CD4-positive, alpha-beta T cell (primary cell): ENCODE measurements around the gene SAMD8. TPM values are rescaled to one million over a fixed set of nuclear protein-coding genes. Genes with fewer than 3 reads are reported as not detected.
"Not testable (repeated sequence)": the region's sequence is repeated elsewhere in the genome, so short reads cannot be mapped to it uniquely, and the experiment has no call there.

Source experiments
- ATAC-seq: fragments of 200-7000 bp; cut with Tn5 transposase; one replicate; pipeline ENCODE4 v1.10.0; 2022; ENCODE audit warnings: mild to moderate bottlenecking; ENCODE audit not compliant: poor library complexity
- CTCF ChIA-PET: fragments of 350-600 bp; sonication (Branson Sonifier 250); formaldehyde crosslinking; loops from one replicate; lab custom pipeline; 2021; ENCODE audit warnings: antibody characterized with exemption, inconsistent platforms; lab: Charles Lee
- POLR2A ChIA-PET: fragments of 350-600 bp; sonication (Branson Sonifier 250); formaldehyde crosslinking; loops from one replicate; lab custom pipeline; 2021; ENCODE audit warnings: antibody characterized with exemption, inconsistent platforms; lab: Charles Lee
- DNase-seq, 14 experiments: peaks; one replicate each; pipeline ENCODE4 v3.0.0-alpha.2; 2013 to 2020; ENCODE audit warnings: mixed read lengths in 2 of 14
- H3K27ac ChIP-seq, 2 donors: one replicate each; pipeline versions ENCODE4 v1.5.1 to v1.7.0; 2013; ENCODE audit warnings: low read length in 2 of 2, low read depth in 1 of 2, mild to moderate bottlenecking in 1 of 2
- H3K27me3 ChIP-seq, 2 experiments: 1 replicate in 1 of 2; 2 replicates in 1 of 2; pipeline versions ENCODE4 v1.6.1 to v1.7.0; 2013; ENCODE audit warnings: low read length in 2 of 2, control low read depth in 1 of 2, mild to moderate bottlenecking in 1 of 2, moderate library complexity in 1 of 2; ENCODE audit not compliant: insufficient read depth in 2 of 2, control insufficient read depth in 1 of 2
- H3K36me3 ChIP-seq: one replicate; pipeline ENCODE4 v1.6.1; 2013; ENCODE audit warnings: low read length, control low read depth; ENCODE audit not compliant: insufficient read depth
- H3K4me1 ChIP-seq: one replicate; pipeline ENCODE4 v1.6.1; 2013; ENCODE audit warnings: low read length, control low read depth; ENCODE audit not compliant: insufficient read depth
- H3K4me3 ChIP-seq: one replicate; pipeline ENCODE4 v1.5.1; 2013; ENCODE audit warnings: mild to moderate bottlenecking, low read length, moderate library complexity
- H3K9me3 ChIP-seq, 2 experiments: 1 replicate in 1 of 2; 2 replicates in 1 of 2; pipeline versions ENCODE4 v1.6.1 to v1.7.0; 2013; ENCODE audit warnings: low read length in 2 of 2, mild to moderate bottlenecking in 2 of 2, control low read depth in 1 of 2, moderate library complexity in 1 of 2; ENCODE audit not compliant: control insufficient read depth in 1 of 2, insufficient read depth in 1 of 2
- H3K27ac Mint-ChIP-seq: one replicate; pipeline ENCODE4 v1.8.0; 2020; ENCODE audit warnings: mixed read lengths
- H3K27me3 Mint-ChIP-seq: one replicate; pipeline ENCODE4 v1.8.0; 2021; ENCODE audit warnings: mixed read lengths
- H3K36me3 Mint-ChIP-seq: one replicate; pipeline ENCODE4 v1.8.0; 2021; ENCODE audit warnings: low read depth, mixed read lengths
- H3K4me1 Mint-ChIP-seq: one replicate; pipeline ENCODE4 v1.8.0; 2021; ENCODE audit warnings: low read depth, mixed read lengths
- H3K4me3 Mint-ChIP-seq: one replicate; pipeline ENCODE4 v1.8.0; 2020; ENCODE audit warnings: mild to moderate bottlenecking, mixed read lengths
- H3K9me3 Mint-ChIP-seq: one replicate; pipeline ENCODE4 v1.8.0; 2020; ENCODE audit warnings: mixed read lengths
- intact Hi-C, 2 experiments: fragments of 100-400 bp; cut with DNase I in 1 of 2; cut with micrococcal nuclease in 1 of 2; formaldehyde crosslinking; loops; one replicate each; pipeline versions ENCODE4 v1.15.1 to v1.9.0; 2023 to 2025; cut with DNase I, micrococcal nuclease
- total RNA-seq, 174 experiments: library from RNA in 2 of 174; stranded (reverse) in 2 of 174; gene quantifications; one replicate each; pipeline ENCODE4 v1.2.3 and lab custom pipeline; 2021 to 2026
- TF ChIP-seq, protein P1 (sequence below): fragments of 200-600 bp; IDR thresholded peaks from one replicate; pipeline ENCODE4 v1.8.0; 2022; ENCODE audit warnings: antibody characterized with exemption, mild to moderate bottlenecking

The SAMD8 gene
- total RNA-seq, 2 experiments from 2014 or later, result 34.1 to 37.4 TPM

DNA sequence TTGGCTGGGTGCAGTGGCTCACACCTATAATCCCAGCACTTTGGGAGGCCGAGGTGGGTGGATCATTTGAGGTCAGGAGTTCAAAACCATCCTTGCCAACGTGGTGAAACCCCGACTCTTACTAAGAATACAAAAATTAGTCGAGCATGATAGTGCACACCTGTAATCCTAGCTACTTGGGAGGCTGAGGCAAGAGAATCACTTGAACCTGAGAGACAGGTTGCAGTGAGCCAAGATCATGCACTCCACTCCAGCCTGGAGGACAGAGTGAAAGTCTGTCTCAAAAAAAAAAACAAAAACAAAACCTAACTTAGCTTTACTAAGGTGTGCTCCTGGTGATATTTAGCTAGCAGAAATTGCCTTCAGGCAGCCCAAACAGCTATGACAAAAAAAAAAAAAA is 74.9 kb downstream of the SAMD8 start:
- Mint-ChIP-seq H3K9me3 (no peaks in the 10 kb centered on the region), H3K27me3 (no peaks in the 10 kb centered on the region), H3K4me3 (no peak overlapping the region), H3K4me1 (peaks cover 8% of the 10 kb centered on the region), H3K27ac (peak overlapping the region; percentile 66), H3K36me3 (no peaks in the 10 kb centered on the region)
- no peak for DNase-seq
- TF ChIP-seq, protein P1, sequence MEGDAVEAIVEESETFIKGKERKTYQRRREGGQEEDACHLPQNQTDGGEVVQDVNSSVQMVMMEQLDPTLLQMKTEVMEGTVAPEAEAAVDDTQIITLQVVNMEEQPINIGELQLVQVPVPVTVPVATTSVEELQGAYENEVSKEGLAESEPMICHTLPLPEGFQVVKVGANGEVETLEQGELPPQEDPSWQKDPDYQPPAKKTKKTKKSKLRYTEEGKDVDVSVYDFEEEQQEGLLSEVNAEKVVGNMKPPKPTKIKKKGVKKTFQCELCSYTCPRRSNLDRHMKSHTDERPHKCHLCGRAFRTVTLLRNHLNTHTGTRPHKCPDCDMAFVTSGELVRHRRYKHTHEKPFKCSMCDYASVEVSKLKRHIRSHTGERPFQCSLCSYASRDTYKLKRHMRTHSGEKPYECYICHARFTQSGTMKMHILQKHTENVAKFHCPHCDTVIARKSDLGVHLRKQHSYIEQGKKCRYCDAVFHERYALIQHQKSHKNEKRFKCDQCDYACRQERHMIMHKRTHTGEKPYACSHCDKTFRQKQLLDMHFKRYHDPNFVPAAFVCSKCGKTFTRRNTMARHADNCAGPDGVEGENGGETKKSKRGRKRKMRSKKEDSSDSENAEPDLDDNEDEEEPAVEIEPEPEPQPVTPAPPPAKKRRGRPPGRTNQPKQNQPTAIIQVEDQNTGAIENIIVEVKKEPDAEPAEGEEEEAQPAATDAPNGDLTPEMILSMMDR, result no peak
- Histone ChIP-seq H3K27me3 (no peaks in the 10 kb centered on the region), H3K4me1 (peaks cover 7% of the 10 kb centered on the region), H3K9me3 (no peaks in the 10 kb centered on the region), H3K27ac (no peak overlapping the region), H3K36me3 (no peaks in the 10 kb centered on the region), H3K4me3 (no peak overlapping the region)
- intact Hi-C loops, result loop anchor here in 1 of 2 experiments (5.0 kb wide), 1 partner anchor 74 kb away; the partner anchor contains the start of gene SAMD8
- POLR2A ChIA-PET, result interaction anchor here (4.0 to 4.6 kb wide), 2 partner anchors 24 to 47 kb away, joined by 51 to 71 read pairs; partner anchors contain the start of genes COMTD1 and VDAC2
- ATAC-seq, result no peak
- CTCF ChIA-PET, result interaction anchor here (2.8 to 5.6 kb wide), 2 partner anchors 45 to 49 kb away, joined by 39 to 105 read pairs; partner anchors contain the start of gene COMTD1

DNA sequence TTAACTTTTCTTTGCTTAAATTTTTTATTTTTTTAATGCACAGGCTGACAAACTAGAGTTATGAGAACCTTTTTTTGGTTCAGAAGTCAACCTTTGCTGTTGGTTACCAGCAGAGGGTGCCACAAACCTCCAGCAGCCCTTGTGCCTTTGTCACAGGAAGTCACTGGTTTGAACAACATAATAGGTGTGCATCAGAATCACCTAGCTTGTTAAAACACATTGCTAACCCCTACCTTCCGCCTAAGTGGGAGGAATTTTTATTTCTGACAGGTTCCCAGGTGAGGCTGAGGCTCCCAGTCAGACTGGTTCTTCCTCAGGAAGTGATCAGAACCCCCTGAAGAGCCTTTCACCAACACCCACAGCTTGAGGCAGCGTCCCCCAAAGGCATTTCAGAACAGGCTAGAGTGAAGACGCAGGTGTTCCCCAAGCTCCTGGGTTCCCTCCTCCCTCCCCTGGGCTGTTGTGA is 76.5 kb downstream of the SAMD8 start:
- no peaks in the 10 kb centered on the region for H3K9me3 ChIP-seq
- CTCF ChIA-PET, result interaction anchor here (0.6 to 5.6 kb wide), 16 partner anchors 9 to 73 kb away, joined by 3 to 105 read pairs (median 5); partner anchors contain the start of genes COMTD1 and VDAC2
- no peak overlapping the region for H3K4me3 Mint-ChIP-seq

DNA sequence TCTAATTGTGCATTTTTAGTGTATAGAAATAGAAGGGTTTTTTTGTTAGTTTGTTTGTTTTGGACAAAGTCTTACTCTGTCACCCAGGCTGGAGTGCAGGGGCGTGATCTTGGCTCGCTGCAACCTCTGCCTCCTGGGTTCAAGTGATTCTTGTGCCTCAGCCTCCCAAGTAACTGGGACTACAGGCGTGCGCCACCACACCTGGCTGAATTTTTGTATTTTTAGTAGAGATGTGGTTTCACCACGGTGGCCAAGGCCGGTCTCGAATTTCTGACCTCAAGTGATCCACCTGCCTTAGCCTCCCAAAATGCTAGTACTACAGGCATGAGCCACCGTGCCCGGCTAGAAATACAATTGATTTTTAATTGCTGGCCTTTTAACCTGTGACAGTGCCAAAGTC is 77.1 kb downstream of the SAMD8 start:
- peak overlapping the region in 1 of 2 donors; percentile 47 for H3K27ac ChIP-seq
- CTCF ChIA-PET, result interaction anchor here (0.6 to 5.6 kb wide), 16 partner anchors 10 to 74 kb away, joined by 3 to 105 read pairs (median 5); partner anchors contain the start of genes COMTD1 and VDAC2
- H3K27me3 Mint-ChIP-seq, H3K4me1 ChIP-seq, H3K9me3 ChIP-seq, ATAC-seq, H3K27me3 ChIP-seq, DNase-seq, H3K36me3 ChIP-seq, H3K4me3 ChIP-seq, H3K9me3 Mint-ChIP-seq, H3K4me3 Mint-ChIP-seq, H3K4me1 Mint-ChIP-seq, H3K36me3 Mint-ChIP-seq: not testable (repeated sequence)
- peak overlapping the region; percentile 95 for H3K27ac Mint-ChIP-seq
- POLR2A ChIA-PET, result interaction anchor here (0.6 to 4.6 kb wide), 7 partner anchors 22 to 77 kb away, joined by 3 to 71 read pairs (median 4); partner anchors contain the start of genes COMTD1, SAMD8 and VDAC2
- intact Hi-C loops, result loop anchor here (1.0 to 5.0 kb wide), 5 partner anchors 20 to 76 kb away; partner anchors contain the start of genes SAMD8 (in 1 of the 2) and VDAC2 (in 1 of the 2)

More for the DNA sequence above, 76.5 kb downstream of the SAMD8 start:
- peaks cover 7% of the 10 kb centered on the region for H3K4me1 ChIP-seq
- Mint-ChIP-seq H3K4me1 (peaks cover 8% of the 10 kb centered on the region), H3K36me3 (no peaks in the 10 kb centered on the region), H3K9me3 (no peaks in the 10 kb centered on the region), H3K27me3 (no peaks in the 10 kb centered on the region), H3K27ac (peak overlapping the region; percentile 95)
- intact Hi-C loops, result loop anchor here (1.0 to 5.0 kb wide), 5 partner anchors 21 to 76 kb away; partner anchors contain the start of genes SAMD8 (in 1 of the 2) and VDAC2 (in 1 of the 2)
- H3K27me3 ChIP-seq, result no peaks in the 10 kb centered on the region
- no peaks in the 10 kb centered on the region for H3K36me3 ChIP-seq
- H3K27ac ChIP-seq, result peak overlapping the region in 1 of 2 donors; percentile 47
- POLR2A ChIA-PET, result interaction anchor here (0.6 to 4.6 kb wide), 7 partner anchors 22 to 77 kb away, joined by 3 to 71 read pairs (median 4); partner anchors contain the start of genes COMTD1, SAMD8 and VDAC2
- TF ChIP-seq, protein P1, result peak; percentile 81
- H3K4me3 ChIP-seq, result no peak overlapping the region
- ATAC-seq, result peak; percentile 97
- peak; percentile 55 to 89 (median 64) for DNase-seq
